Effector memory CD8-positive, alpha-beta T cell (primary cell): Measurements from ENCODE around the gene SNRNP40.
"Not testable (repeated sequence)": the region's sequence is repeated elsewhere in the genome, so short reads cannot be mapped to it uniquely, and the experiment has no call there.

Source experiments
- ATAC-seq: fragments of 150-1000 bp; cut with Tn5 transposase; replicated peaks from 2 replicates; pipeline ENCODE4 v1.10.0; 2021; ENCODE audit warnings: mild to moderate bottlenecking, moderate library complexity
- DNase-seq, 3 experiments: peaks; one replicate each; pipeline ENCODE4 v3.0.0; 2021
- H3K27ac Mint-ChIP-seq, 2 donors: one replicate each; pipeline ENCODE4 v1.8.0; 2022; ENCODE audit warnings: mild to moderate bottlenecking in 2 of 2, mixed read lengths in 2 of 2, moderate library complexity in 2 of 2
- H3K27me3 Mint-ChIP-seq, 2 donors: one replicate each; pipeline ENCODE4 v1.8.0; 2022; ENCODE audit warnings: mixed read lengths in 2 of 2
- H3K36me3 Mint-ChIP-seq: one replicate; pipeline ENCODE4 v1.8.0; 2022; ENCODE audit warnings: mild to moderate bottlenecking, moderate library complexity, mixed read lengths; ENCODE audit not compliant: insufficient read depth
- H3K4me1 Mint-ChIP-seq, 2 donors: one replicate each; pipeline ENCODE4 v1.8.0; 2022; ENCODE audit warnings: low read depth in 2 of 2, mixed read lengths in 2 of 2
- H3K4me3 Mint-ChIP-seq, 2 donors: one replicate each; pipeline ENCODE4 v1.8.0; 2022; ENCODE audit warnings: mild to moderate bottlenecking in 2 of 2, mixed read lengths in 2 of 2, moderate library complexity in 2 of 2
- H3K9me3 Mint-ChIP-seq, 2 donors: one replicate each; pipeline ENCODE4 v1.8.0; 2022; ENCODE audit warnings: mixed read lengths in 2 of 2

SNRNP40 gene

GRCh38 chr1:31263408-31263807 lies 33.2 kb downstream of the SNRNP40 start:
- peaks cover 92% of the 10 kb centered on the region for H3K36me3 Mint-ChIP-seq

DNA sequence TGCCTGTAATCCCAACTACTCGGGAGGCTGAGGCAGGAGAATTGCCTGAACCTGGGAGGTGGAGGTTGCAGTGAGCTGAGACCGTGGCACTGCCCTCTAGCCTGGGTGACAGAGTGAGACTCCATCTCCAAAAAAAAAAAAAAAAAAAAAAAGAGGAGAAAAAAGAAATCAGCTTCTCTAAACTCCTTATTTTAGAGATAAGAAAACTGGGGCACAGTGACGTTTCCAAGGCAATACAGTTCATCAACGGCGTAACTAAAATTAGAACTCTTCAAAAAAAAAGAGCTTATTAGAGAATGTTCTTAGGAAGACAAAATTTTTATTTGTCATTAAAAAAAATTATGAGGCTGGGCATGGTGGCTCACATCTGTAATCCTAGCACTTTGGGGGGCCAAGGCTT lies 34.2 kb downstream of the SNRNP40 start:
- not testable (repeated sequence) for H3K9me3 Mint-ChIP-seq, H3K27me3 Mint-ChIP-seq, H3K27ac Mint-ChIP-seq, H3K4me3 Mint-ChIP-seq, DNase-seq, H3K4me1 Mint-ChIP-seq, ATAC-seq
- peaks cover 84% of the 10 kb centered on the region for H3K36me3 Mint-ChIP-seq

More at GRCh38 chr1:31263408-31263807, 33.2 kb downstream of the SNRNP40 start:
- no peak for DNase-seq
- ATAC-seq: no peak
- Mint-ChIP-seq H3K27ac (peak overlapping the region; percentile 12 to 41), H3K9me3 (no peaks in the 10 kb centered on the region), H3K4me3 (no peak overlapping the region), H3K4me1 (no peaks in the 10 kb centered on the region), H3K27me3 (no peaks in the 10 kb centered on the region)

GRCh38 chr1:31261916-31262315 lies 34.7 kb downstream of the SNRNP40 start:
- Mint-ChIP-seq H3K27me3 (no peaks in the 10 kb centered on the region), H3K4me1 (no peaks in the 10 kb centered on the region), H3K27ac (no peak overlapping the region), H3K4me3 (no peak overlapping the region), H3K9me3 (no peaks in the 10 kb centered on the region), H3K36me3 (peaks cover 79% of the 10 kb centered on the region)
- DNase-seq (no peak), ATAC-seq (no peak)

DNA sequence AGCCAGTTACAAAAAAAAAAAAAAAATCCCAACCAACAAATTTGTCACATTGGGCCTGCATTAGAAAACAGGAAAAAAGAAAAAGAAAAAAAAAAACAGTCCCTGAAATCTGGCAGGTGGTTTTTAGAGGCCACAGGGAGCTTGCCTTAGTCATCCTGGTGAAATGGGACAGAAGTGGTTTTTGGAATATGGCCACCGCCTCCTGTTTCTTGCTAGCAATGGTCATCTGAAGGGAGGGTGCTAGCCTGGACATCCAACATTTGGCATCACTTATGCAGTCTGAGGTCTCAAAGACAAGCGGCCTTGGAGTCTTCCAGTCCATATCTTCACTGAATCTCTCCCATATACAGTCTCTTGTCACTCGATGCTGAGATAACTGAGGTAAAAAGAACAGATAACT lies 36.8 kb downstream of the SNRNP40 start:
- Mint-ChIP-seq H3K4me1 (no peaks in the 10 kb centered on the region), H3K4me3 (no peak overlapping the region), H3K36me3 (peaks cover 64% of the 10 kb centered on the region), H3K9me3 (no peaks in the 10 kb centered on the region), H3K27me3 (no peaks in the 10 kb centered on the region), H3K27ac (no peak overlapping the region)
- ATAC-seq (no peak), DNase-seq (no peak)

- no peak for DNase-seq
- Mint-ChIP-seq H3K36me3 (peaks cover 55% of the 10 kb centered on the region), H3K4me1 (no peaks in the 10 kb centered on the region), H3K27ac (no peak overlapping the region), H3K27me3 (no peaks in the 10 kb centered on the region), H3K9me3 (no peaks in the 10 kb centered on the region), H3K4me3 (no peak overlapping the region)
- no peak for ATAC-seq
These were observed 38.0 kb downstream of the SNRNP40 start for GRCh38 chr1:31258581-31258980.

DNA sequence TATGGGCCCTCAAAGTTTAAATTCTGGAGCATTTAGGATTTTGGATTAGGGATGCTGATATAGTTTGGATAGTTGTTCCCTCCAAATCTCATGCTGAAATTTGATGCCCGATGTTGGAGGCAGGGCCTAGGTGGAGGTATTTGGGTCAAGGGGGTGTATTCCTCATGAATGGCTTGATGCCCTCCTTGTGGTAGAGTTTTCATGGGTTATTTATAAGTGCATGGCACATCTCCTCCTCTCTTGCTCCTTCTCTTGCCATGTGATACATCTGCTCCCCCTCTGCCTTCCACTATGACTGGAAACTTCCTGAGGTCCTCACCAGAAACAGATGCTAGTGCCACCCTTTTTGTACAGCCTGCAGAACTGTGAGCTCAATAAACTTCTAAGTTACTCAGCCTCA lies 39.4 kb downstream of the SNRNP40 start:
- DNase-seq (no peak), ATAC-seq (no peak)
- Mint-ChIP-seq H3K4me1 (no peaks in the 10 kb centered on the region), H3K27ac (no peak overlapping the region), H3K4me3 (no peak overlapping the region), H3K36me3 (peaks cover 41% of the 10 kb centered on the region), H3K27me3 (no peaks in the 10 kb centered on the region), H3K9me3 (no peaks in the 10 kb centered on the region)

GRCh38 chr1:31249854-31250253 lies 46.7 kb downstream of the SNRNP40 start:
- ATAC-seq (no peak), DNase-seq (no peak)
- Mint-ChIP-seq H3K27ac (no peak overlapping the region), H3K4me3 (no peak overlapping the region), H3K9me3 (no peaks in the 10 kb centered on the region), H3K27me3 (no peaks in the 10 kb centered on the region), H3K4me1 (no peaks in the 10 kb centered on the region), H3K36me3 (no peaks in the 10 kb centered on the region)

DNA sequence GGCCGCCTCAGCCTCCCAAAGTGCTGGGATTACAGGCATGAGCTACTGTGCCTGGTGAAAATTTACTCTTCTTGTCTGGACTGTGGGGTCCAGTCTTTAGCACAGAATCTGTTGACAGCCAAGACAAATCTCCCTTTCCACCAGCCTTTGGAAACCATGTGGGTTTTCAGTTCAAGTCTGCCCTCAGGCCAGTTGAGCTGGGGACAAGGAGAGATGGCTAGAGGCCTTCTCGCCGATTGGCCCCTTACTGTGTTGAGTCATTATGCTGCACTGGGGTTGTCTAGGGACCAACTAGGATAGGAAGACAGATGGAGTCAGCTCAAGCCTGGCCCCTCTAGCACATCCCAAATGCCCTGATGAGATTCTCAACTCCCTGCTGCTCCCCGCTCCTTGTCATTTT lies 48.3 kb downstream of the SNRNP40 start:
- Mint-ChIP-seq H3K9me3 (no peaks in the 10 kb centered on the region), H3K27ac (peak overlapping the region in 1 of 2 donors; percentile 5), H3K36me3 (no peaks in the 10 kb centered on the region), H3K4me3 (no peak overlapping the region), H3K4me1 (no peaks in the 10 kb centered on the region), H3K27me3 (no peaks in the 10 kb centered on the region)
- no peak for DNase-seq
- no peak for ATAC-seq

DNA sequence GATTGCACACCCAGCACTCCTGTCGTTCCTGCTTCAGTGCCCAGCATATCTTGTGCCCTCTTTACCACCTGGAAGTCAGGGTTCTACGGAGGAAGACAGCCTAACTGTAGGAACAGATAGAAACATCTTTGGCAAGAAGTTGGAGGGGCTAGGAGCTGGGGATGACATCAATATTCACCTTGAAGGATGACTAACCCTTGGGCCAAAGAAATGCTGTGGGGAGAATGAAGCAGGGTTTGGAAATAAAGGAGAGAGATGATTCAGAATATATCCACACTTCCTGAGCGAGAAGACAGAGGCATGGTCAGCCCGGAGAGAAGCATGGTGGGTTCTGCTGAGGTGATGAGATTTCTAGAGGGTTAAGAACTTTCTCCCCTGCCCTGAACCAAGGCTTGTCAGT lies 52.3 kb downstream of the SNRNP40 start:
- no peak for DNase-seq
- ATAC-seq: no peak
- Mint-ChIP-seq H3K4me1 (peaks cover 0 to 1% of the 10 kb centered on the region in 2 donors), H3K27ac (no peak overlapping the region), H3K9me3 (no peaks in the 10 kb centered on the region), H3K36me3 (no peaks in the 10 kb centered on the region), H3K4me3 (no peak overlapping the region), H3K27me3 (peaks cover 12 to 23% of the 10 kb centered on the region in 2 donors)

- no peaks in the 10 kb centered on the region for H3K36me3 Mint-ChIP-seq
- peaks cover 4 to 5% of the 10 kb centered on the region in 2 donors for H3K4me1 Mint-ChIP-seq
- peaks cover 17 to 29% of the 10 kb centered on the region in 2 donors for H3K27me3 Mint-ChIP-seq
- no peak overlapping the region for H3K4me3 Mint-ChIP-seq
- ATAC-seq (no peak), DNase-seq (no peak)
- H3K27ac Mint-ChIP-seq: no peak overlapping the region
- no peaks in the 10 kb centered on the region for H3K9me3 Mint-ChIP-seq
These were observed 52.9 kb downstream of the SNRNP40 start for GRCh38 chr1:31243501-31244286.

- ATAC-seq (no peak), DNase-seq (no peak)
- Mint-ChIP-seq H3K27me3 (peaks cover 40 to 53% of the 10 kb centered on the region in 2 donors), H3K27ac (no peak overlapping the region), H3K36me3 (no peaks in the 10 kb centered on the region), H3K4me1 (peaks cover 5 to 9% of the 10 kb centered on the region in 2 donors), H3K4me3 (no peak overlapping the region), H3K9me3 (no peaks in the 10 kb centered on the region)
These were observed 55.3 kb downstream of the SNRNP40 start for GRCh38 chr1:31241321-31241720.

GRCh38 chr1:31239653-31240241 lies 56.8 kb downstream of the SNRNP40 start, which contains the start of gene NKAIN1:
TSS of gene NKAIN1 (minus strand) at chr1:31239887. CDS start at chr1:31239547, 340 bp downstream.
- ATAC-seq (no peak), DNase-seq (no peak)
- no peaks in the 10 kb centered on the region for H3K36me3 Mint-ChIP-seq
- H3K27me3 Mint-ChIP-seq: peaks cover 50 to 69% of the 10 kb centered on the region in 2 donors
- H3K4me1 Mint-ChIP-seq: peaks cover 5 to 9% of the 10 kb centered on the region in 2 donors
- no peaks in the 10 kb centered on the region for H3K9me3 Mint-ChIP-seq
- no peak within 1 kb of the TSS for H3K27ac Mint-ChIP-seq
- peak within 1 kb of the TSS; percentile 66 to 73 for H3K4me3 Mint-ChIP-seq

DNA sequence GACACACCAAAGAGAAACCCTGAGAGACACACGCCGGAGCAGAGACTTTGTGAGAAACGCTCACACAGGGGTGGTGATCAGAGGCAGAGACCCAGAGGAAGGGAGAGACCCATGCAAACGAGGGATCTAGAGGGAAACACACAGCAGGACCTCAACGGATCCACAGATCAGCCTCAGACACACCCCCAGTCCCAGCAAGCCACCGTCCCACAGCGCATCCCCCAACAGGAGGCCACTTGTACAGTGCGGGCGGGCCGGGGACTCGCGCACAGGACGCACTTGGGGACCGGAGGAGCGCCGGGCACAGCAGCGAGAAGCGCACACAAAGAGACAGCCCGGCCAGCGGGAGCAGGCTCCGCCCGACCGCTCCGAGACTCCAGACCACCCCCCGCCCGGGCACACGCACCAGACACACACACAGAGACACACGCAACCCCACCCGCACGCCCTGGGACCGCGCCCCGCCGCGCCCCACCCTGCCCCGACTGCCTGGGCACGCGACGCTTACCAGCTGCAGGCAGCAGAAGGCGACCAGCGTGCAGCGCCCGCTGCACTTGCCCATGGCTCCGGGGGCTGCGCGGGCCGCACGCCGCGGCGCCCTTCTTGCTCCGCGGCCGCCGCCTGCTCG lies 57.5 kb downstream of the SNRNP40 start:
- ATAC-seq (no peak), DNase-seq (no peak)
- Mint-ChIP-seq H3K9me3 (no peaks in the 10 kb centered on the region), H3K27me3 (peaks cover 57 to 75% of the 10 kb centered on the region in 2 donors), H3K36me3 (no peaks in the 10 kb centered on the region), H3K27ac (no peak overlapping the region), H3K4me1 (peaks cover 5 to 9% of the 10 kb centered on the region in 2 donors), H3K4me3 (peak overlapping the region; percentile 66 to 73)

GRCh38 chr1:31238612-31238985 lies 58.0 kb downstream of the SNRNP40 start:
- peak overlapping the region; percentile 66 to 73 for H3K4me3 Mint-ChIP-seq
- peaks cover 5 to 9% of the 10 kb centered on the region in 2 donors for H3K4me1 Mint-ChIP-seq
- ATAC-seq (no peak), DNase-seq (no peak)
- H3K36me3 Mint-ChIP-seq: no peaks in the 10 kb centered on the region
- peaks cover 60 to 80% of the 10 kb centered on the region in 2 donors for H3K27me3 Mint-ChIP-seq
- H3K9me3 Mint-ChIP-seq: no peaks in the 10 kb centered on the region
- no peak overlapping the region for H3K27ac Mint-ChIP-seq
